Cardiac fibroblast (primary cell): ENCODE results near the gene ERCC4.

Source experiments
- DNase-seq, 2 donors: peaks; one replicate each; pipeline versions ENCODE4 v3.0.0 to v3.0.0-alpha.2; 2010; ENCODE audit warnings: low read depth in 2 of 2
- H3K4me3 ChIP-seq, 2 donors: replicated peaks in 1 of 2; 1 replicate in 1 of 2; 2 replicates in 1 of 2; pipeline ENCODE4 v1.5.1; 2011; ENCODE audit warnings: low read depth in 2 of 2, low read length in 2 of 2, mild to moderate bottlenecking in 2 of 2, moderate library complexity in 1 of 2
- TF ChIP-seq, protein P1 (sequence below): IDR thresholded peaks from one replicate; pipeline ENCODE4 v1.5.1; 2011; ENCODE audit warnings: low read depth, mild to moderate bottlenecking, low read length, inconsistent platforms

The ERCC4 gene

DNA sequence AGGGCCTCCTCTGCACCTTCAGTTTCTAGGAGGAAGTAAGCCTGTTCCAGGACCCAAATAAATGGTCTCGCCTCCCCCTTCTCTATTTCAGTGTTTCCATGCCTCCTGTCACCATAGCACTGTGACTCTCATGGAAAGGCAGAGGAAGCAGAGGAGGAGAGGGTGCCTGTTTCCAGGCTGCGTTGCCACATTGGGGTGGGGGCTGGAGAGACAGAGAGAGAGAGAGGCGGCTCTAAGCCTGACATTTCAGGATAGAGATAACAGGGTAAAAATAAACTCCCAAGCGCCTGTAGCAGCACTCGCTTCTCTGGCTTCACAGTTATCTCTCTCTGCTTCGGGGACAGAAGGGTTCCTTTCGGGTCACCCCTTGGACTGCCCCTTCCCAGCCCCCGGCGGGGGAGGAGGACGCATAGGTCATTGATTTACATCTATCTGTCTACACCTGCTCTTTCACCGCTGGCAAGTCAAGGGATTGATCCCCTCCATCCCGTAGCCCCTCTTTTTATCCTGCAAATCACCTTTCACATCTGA lies 80.0 kb downstream of the ERCC4 start:
- H3K4me3 ChIP-seq, result no peak overlapping the region
- TF ChIP-seq, protein P1, sequence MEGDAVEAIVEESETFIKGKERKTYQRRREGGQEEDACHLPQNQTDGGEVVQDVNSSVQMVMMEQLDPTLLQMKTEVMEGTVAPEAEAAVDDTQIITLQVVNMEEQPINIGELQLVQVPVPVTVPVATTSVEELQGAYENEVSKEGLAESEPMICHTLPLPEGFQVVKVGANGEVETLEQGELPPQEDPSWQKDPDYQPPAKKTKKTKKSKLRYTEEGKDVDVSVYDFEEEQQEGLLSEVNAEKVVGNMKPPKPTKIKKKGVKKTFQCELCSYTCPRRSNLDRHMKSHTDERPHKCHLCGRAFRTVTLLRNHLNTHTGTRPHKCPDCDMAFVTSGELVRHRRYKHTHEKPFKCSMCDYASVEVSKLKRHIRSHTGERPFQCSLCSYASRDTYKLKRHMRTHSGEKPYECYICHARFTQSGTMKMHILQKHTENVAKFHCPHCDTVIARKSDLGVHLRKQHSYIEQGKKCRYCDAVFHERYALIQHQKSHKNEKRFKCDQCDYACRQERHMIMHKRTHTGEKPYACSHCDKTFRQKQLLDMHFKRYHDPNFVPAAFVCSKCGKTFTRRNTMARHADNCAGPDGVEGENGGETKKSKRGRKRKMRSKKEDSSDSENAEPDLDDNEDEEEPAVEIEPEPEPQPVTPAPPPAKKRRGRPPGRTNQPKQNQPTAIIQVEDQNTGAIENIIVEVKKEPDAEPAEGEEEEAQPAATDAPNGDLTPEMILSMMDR, result no peak
- DNase-seq, result no peak

DNA sequence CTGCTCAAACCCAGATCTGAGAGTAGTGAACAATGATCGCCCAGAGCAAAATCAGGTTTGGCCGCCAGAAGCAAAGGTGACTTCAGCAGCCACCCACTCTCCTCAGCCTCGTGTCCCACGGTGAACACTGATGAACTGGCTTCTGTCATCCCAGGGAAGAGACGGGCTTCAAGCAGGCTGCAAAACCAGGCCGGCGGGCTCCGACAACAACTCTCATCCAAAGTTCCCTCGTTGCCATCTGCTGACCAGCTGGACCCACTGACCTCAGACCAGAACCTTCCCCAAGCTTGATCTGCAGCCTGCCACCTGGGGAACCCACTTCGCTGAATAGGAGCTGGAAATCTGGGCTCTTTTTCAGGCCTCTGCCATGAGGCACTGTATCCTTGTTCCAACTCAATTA lies 81.6 kb downstream of the ERCC4 start:
- DNase-seq, result no peak
- H3K4me3 ChIP-seq, result no peak overlapping the region
- TF ChIP-seq, protein P1, result no peak
